Measurements from ENCODE around the gene PPARD. TPM values are rescaled to one million over a fixed set of nuclear protein-coding genes. Genes with fewer than 3 reads are reported as not detected.
A peak's percentile ranks its signal among the peaks of the same experiment; 100 is the strongest.

Gene PPARD
- total RNA-seq, 1 donor from 2014 or later: 8.2 TPM

DNA sequence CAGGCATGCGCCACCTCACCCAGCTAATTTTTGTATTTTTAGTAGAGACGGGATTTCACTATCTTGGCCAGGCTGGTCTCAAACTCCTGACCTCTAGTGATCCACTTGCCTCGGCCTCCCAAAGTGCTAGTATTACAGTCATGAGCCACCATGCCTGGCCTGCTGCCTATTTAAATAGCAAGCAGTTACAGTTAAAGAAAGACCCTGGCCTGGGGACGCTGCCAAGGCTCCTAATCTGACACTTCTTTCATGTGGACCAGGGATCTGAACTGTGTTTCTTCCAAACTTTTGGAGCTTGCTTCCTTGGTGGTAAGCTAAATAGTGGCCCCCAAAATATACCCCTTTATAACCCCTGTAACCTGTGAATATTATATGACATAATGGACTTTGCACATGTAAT, 15.3 kb downstream of the PPARD start:
- no peak for DNase-seq (ENCODE audit: low read depth)
- TF ChIP-seq, protein P1, sequence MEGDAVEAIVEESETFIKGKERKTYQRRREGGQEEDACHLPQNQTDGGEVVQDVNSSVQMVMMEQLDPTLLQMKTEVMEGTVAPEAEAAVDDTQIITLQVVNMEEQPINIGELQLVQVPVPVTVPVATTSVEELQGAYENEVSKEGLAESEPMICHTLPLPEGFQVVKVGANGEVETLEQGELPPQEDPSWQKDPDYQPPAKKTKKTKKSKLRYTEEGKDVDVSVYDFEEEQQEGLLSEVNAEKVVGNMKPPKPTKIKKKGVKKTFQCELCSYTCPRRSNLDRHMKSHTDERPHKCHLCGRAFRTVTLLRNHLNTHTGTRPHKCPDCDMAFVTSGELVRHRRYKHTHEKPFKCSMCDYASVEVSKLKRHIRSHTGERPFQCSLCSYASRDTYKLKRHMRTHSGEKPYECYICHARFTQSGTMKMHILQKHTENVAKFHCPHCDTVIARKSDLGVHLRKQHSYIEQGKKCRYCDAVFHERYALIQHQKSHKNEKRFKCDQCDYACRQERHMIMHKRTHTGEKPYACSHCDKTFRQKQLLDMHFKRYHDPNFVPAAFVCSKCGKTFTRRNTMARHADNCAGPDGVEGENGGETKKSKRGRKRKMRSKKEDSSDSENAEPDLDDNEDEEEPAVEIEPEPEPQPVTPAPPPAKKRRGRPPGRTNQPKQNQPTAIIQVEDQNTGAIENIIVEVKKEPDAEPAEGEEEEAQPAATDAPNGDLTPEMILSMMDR (conservative IDR thresholded peaks at IDR 0.05; ENCODE audit: low read depth, low read length): no peak
- H3K4me3 ChIP-seq (ENCODE audit: low read depth, low read length): no peak overlapping the region

DNA sequence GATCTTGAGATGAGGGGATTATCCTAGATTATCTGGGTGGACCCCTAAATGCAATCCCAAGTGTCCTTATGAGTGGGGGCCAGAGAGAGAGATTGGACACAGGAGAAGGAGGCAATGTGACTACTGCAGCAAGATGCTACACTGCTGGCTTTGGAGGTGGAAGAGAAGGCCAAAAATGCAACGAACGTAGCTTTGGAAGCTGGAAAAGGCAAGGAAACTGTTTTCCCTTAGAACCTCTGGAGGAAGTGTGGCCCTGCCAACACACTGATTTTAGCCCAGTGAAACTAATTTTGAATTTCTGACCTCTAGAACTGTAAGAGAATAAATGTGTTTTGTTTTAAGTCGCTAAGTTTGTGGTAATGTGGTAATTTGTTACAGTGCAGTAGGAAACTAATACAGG, 15.7 kb downstream of the PPARD start:
- TF ChIP-seq, protein P1 (conservative IDR thresholded peaks at IDR 0.05; ENCODE audit: low read depth, low read length): no peak
- DNase-seq (ENCODE audit: low read depth): no peak
- no peak overlapping the region for H3K4me3 ChIP-seq (ENCODE audit: low read depth, low read length)

DNA sequence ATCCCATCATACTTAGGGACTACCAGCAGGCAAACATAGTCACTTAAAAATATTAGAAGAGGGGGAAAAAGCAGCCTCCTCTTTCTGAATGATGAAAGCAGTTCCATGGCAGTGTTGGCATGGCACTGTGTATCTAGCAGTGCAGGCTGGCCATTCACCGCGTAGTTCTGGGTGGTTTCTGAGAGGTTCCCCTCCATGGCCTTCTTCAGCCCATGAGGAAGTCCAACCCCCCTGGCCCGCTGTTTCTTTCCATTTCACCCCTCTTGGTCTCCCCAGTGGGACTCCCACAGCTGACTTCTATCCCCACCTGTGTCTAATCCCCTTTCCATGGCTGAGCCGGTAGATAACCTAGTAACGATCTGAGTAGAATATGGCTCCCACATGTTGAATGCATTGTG, 17.0 kb downstream of the PPARD start:
- DNase-seq (ENCODE audit: low read depth): no peak
- no peak overlapping the region for H3K4me3 ChIP-seq (ENCODE audit: low read depth, low read length)
- TF ChIP-seq, protein P1 (conservative IDR thresholded peaks at IDR 0.05; ENCODE audit: low read depth, low read length): no peak

DNA sequence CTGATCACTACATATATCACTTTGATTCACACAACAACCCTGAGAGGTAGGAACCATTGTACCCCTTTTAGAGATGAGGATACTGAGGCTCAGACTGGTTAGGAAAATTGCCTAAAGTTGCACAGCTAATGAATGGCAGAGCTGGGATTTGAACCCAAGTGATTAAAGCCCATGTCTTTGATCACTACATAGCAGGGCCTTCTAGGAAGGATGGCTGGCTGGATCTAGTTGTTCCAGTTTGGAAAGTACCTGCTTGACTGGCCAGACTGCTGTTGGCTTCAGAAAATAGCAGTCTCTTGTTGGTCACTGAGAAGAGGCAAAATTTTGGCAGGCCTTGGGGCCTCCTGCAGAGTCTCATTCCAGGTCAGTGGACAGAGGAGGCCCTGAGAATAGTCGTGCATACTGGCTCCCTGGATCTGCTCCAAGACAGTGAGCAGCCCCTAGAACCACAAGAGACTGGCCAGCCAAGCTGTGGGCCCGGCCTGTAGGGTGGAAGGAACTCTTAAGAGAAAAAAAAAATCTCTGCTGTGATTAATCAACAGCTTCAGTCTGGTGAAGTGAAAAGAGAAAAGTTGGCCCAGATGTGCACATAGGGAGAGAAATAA, 17.5 kb downstream of the PPARD start:
- no peak overlapping the region for H3K4me3 ChIP-seq (ENCODE audit: low read depth, low read length)
- DNase-seq (ENCODE audit: low read depth): peak; percentile 91
- TF ChIP-seq, protein P1 (conservative IDR thresholded peaks at IDR 0.05; ENCODE audit: low read depth, low read length): no peak

DNA sequence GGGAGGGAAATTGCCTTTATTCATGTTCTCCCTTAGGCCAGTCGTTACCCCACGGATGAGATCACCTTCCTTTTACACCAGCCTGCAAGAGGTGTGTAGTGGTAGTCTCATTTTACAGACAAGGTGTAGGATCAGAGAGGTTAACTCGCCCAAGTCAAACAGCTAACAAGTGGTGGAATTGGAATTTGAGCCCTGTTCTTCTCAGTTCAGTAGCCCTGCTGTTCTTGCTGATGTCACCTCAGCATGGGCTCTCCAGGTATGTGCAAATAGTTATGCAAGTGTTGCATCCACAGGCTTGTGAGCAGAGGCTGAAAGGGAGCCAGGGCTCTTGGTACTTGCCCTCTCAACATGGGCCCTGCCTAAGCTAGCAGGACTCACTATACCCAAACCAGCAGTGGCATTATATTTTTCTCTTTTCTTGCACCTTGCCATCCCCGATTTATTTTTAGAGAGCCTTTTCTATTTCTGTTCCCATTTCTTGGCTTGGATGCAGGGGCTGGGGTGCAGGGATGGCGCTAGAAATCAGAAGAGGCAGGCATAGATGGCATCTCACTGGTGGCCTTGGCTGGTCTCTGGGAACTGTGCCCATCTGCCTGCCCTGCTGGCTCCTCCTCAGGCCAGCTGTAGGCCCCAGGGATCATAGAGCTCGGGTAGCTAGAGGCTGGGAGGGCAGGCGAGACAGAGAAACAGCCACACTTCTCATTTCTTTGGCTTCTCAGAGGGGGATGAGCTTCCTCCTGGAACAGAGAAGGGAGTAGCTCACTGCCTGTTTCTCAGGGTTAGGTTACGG, 18.2 kb downstream of the PPARD start:
- DNase-seq (ENCODE audit: low read depth): no peak
- H3K4me3 ChIP-seq (ENCODE audit: low read depth, low read length): no peak overlapping the region
- TF ChIP-seq, protein P1 (conservative IDR thresholded peaks at IDR 0.05; ENCODE audit: low read depth, low read length): no peak

DNA sequence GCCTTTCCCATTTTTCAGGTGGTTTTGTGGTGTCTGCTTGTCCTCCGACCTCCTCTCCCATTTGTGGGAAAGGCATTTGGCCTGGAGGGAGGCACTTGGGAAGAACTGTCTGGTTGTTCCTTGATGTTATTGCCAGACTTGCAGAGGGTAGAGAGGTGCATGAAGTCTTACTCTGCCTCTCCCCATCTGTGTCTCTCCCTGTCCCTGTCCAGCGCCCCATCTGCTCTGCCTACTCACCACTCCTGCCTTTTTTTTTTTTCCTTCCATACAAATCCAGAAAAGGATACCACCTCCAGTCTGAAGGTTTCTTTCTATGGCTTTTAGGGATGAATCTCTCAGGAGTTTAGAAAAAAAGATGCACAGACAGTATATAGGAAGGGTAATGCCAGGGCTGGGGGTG, 19.8 kb downstream of the PPARD start:
- DNase-seq (ENCODE audit: low read depth): no peak
- TF ChIP-seq, protein P1 (conservative IDR thresholded peaks at IDR 0.05; ENCODE audit: low read depth, low read length): no peak

More for the DNA sequence above, 19.8 kb downstream of the PPARD start:
- H3K4me3 ChIP-seq (ENCODE audit: low read depth, low read length): no peak overlapping the region
